A549 (cell line): ENCODE measurements around the gene AMBN. TPM values are rescaled to one million over a fixed set of nuclear protein-coding genes. Genes with fewer than 3 reads are reported as not detected.

Source experiments
- ATAC-seq, 2 experiments: fragments of 200-7000 bp in 1 of 2; fragments of >200 bp in 1 of 2; cut with Nextera tagmentation in 1 of 2; cut with Tn5 transposase in 1 of 2; 3 replicates each; pipeline versions ENCODE4 v1.8.0 to v1.9.1; 2018 to 2020; ENCODE audit warnings: mild to moderate bottlenecking in 1 of 2, moderate library complexity in 1 of 2
- CTCF ChIA-PET: fragments of 300-600 bp; sonication (Branson Sonifier 250); formaldehyde crosslinking; extraction: SDS; loops from one replicate; lab custom pipeline; 2021; ENCODE audit warnings: antibody characterized with exemption, inconsistent platforms; lab: Yijun Ruan, JAX
- POLR2A ChIA-PET: fragments of 350-600 bp; formaldehyde crosslinking; extraction: SDS; loops from one replicate; lab custom pipeline; 2021; ENCODE audit warnings: antibody characterized with exemption, inconsistent platforms; lab: Yijun Ruan, JAX
- DNase-seq, 2 experiments: peaks; one replicate each; pipeline versions ENCODE4 v3.0.0 to v3.0.0-alpha.2; 2011 to 2016; ENCODE audit warnings: low read depth in 1 of 2, low spot score in 1 of 2
- FAIRE-seq: peaks from 2 replicates; lab custom pipeline; 2011; peaks lifted over from hg19 to GRCh38; lab: Jason Lieb, UNC
- H3K27ac ChIP-seq, 2 experiments: fragments of >200 bp; sonication (Bioruptor Twin); formaldehyde crosslinking; 3 replicates each; pipeline ENCODE4 v1.5.1; 2016 to 2017
- H3K4me1 ChIP-seq: fragments of >200 bp; sonication (Bioruptor Twin); formaldehyde crosslinking; 3 replicates; pipeline ENCODE4 v1.6.1; 2016
- H3K4me2 ChIP-seq: fragments of >200 bp; sonication (Bioruptor Twin); formaldehyde crosslinking; 3 replicates; pipeline ENCODE4 v1.6.1; 2016
- H3K4me3 ChIP-seq: fragments of >200 bp; sonication (Bioruptor Twin); formaldehyde crosslinking; 3 replicates; pipeline ENCODE4 v1.5.1; 2016
- H3K9me3 ChIP-seq: fragments of >200 bp; sonication (Bioruptor Twin); formaldehyde crosslinking; 3 replicates; pipeline ENCODE4 v1.6.1; 2016
- CHD2 ChIP-seq: fragments of 150-350 bp; IDR thresholded peaks from 2 replicates; pipeline ENCODE4 v1.6.1; 2014; ENCODE audit warnings: low read length; ENCODE audit not compliant: partially characterized antibody
- CTCF ChIP-seq: fragments of >200 bp; sonication (Bioruptor Twin); formaldehyde crosslinking; IDR thresholded peaks from 3 replicates; pipeline ENCODE4 v1.5.1; 2016
- EHF ChIP-seq: fragments of 250-450 bp; sonication (Bioruptor Pico); IDR thresholded peaks from 2 replicates; pipeline ENCODE4 v1.5.0; 2020; ENCODE audit warnings: mild to moderate bottlenecking
- ELK1 ChIP-seq: fragments of 150-350 bp; IDR thresholded peaks from 2 replicates; pipeline ENCODE4 v1.6.1; 2014; ENCODE audit warnings: low read depth, mild to moderate bottlenecking, low read length
- EP300 ChIP-seq, 2 experiments: fragments of >200 bp; sonication (Bioruptor Twin); formaldehyde crosslinking; IDR thresholded peaks; 2 replicates in 1 of 2; 3 replicates in 1 of 2; pipeline ENCODE4 v1.6.1; 2016 to 2017
- FOSL2 ChIP-seq, 2 experiments: fragments of 450-650 bp in 1 of 2; fragments of >200 bp in 1 of 2; sonication (Bioruptor Twin) in 1 of 2; formaldehyde crosslinking; IDR thresholded peaks; 2 replicates each; pipeline versions ENCODE4 v1.5.0 to v1.6.1; 2016 to 2020; ENCODE audit warnings: mild to moderate bottlenecking in 1 of 2, moderate library complexity in 1 of 2
- HEYL ChIP-seq: fragments of 250-450 bp; sonication (Bioruptor Pico); IDR thresholded peaks from 2 replicates; pipeline ENCODE4 v1.8.0; 2021; ENCODE audit warnings: mild to moderate bottlenecking, moderate library complexity
- HOXB13 ChIP-seq: fragments of 250-450 bp; sonication (Bioruptor Pico); IDR thresholded peaks from 2 replicates; pipeline ENCODE4 v1.5.0; 2020; ENCODE audit warnings: low read depth, mild to moderate bottlenecking, moderate library complexity
- HOXB5 ChIP-seq: fragments of 250-450 bp; sonication (Bioruptor Pico); IDR thresholded peaks from 2 replicates; pipeline ENCODE4 v1.5.0; 2020; ENCODE audit warnings: mild to moderate bottlenecking, moderate library complexity
- JUNB ChIP-seq: fragments of >200 bp; sonication (Bioruptor Twin); formaldehyde crosslinking; IDR thresholded peaks from 2 replicates; pipeline ENCODE4 v1.6.1; 2016
- KDM1A ChIP-seq: fragments of 200-600 bp; sonication (generic); IDR thresholded peaks from 2 replicates; pipeline ENCODE4 v1.6.1; 2016; ENCODE audit warnings: low read depth, mild to moderate bottlenecking
- KDM5A ChIP-seq: fragments of 200-600 bp; sonication (generic); IDR thresholded peaks from 2 replicates; pipeline ENCODE4 v1.6.1; 2016; ENCODE audit warnings: antibody characterized with exemption, mild to moderate bottlenecking
- MYC ChIP-seq: IDR thresholded peaks from 2 replicates; pipeline ENCODE4 v1.6.1; 2012; ENCODE audit warnings: mild to moderate bottlenecking, inconsistent platforms, low read length, improper control_type of control experiment, borderline replicate concordance
- NR3C1 ChIP-seq: fragments of >200 bp; sonication (Bioruptor Twin); formaldehyde crosslinking; IDR thresholded peaks from 3 replicates; pipeline ENCODE4 v1.6.1; 2017
- PBX3 ChIP-seq: IDR thresholded peaks from 2 replicates; pipeline ENCODE4 v1.6.1; 2012
- PHF8 ChIP-seq: fragments of 200-600 bp; sonication (generic); IDR thresholded peaks from 2 replicates; pipeline ENCODE4 v1.6.1; 2016; ENCODE audit warnings: low read depth, mild to moderate bottlenecking, antibody characterized with exemption, moderate library complexity, borderline replicate concordance
- POLR2A ChIP-seq: IDR thresholded peaks from 2 replicates; pipeline ENCODE4 v1.6.1; 2012; ENCODE audit warnings: mild to moderate bottlenecking, low read length
- RAD21 ChIP-seq, 2 experiments: fragments of >200 bp in 1 of 2; sonication (Bioruptor Twin) in 1 of 2; formaldehyde crosslinking in 1 of 2; IDR thresholded peaks in 1 of 2; conservative IDR thresholded peaks in 1 of 2; 2 replicates in 1 of 2; 3 replicates in 1 of 2; pipeline ENCODE4 v1.6.1; 2012 to 2018; ENCODE audit warnings: inconsistent platforms in 1 of 2
- REST ChIP-seq: fragments of 200-600 bp; sonication (generic); IDR thresholded peaks from 2 replicates; pipeline ENCODE4 v1.6.1; 2016; ENCODE audit warnings: antibody characterized with exemption, mild to moderate bottlenecking, moderate library complexity
- SMC3 ChIP-seq: fragments of >200 bp; sonication (Bioruptor Twin); formaldehyde crosslinking; IDR thresholded peaks from 3 replicates; pipeline ENCODE4 v1.6.1; 2018; ENCODE audit warnings: inconsistent platforms
- TP53 ChIP-seq: fragments of 250-450 bp; sonication (Bioruptor Pico); IDR thresholded peaks from 2 replicates; pipeline ENCODE4 v1.5.0; 2021; ENCODE audit warnings: mild to moderate bottlenecking, moderate library complexity
- ZC3H11A ChIP-seq: fragments of 450-650 bp; IDR thresholded peaks from 2 replicates; pipeline ENCODE4 v1.6.1; 2014; ENCODE audit warnings: antibody characterized with exemption, mild to moderate bottlenecking
- ZNF302 ChIP-seq: fragments of 250-450 bp; sonication (Bioruptor Pico); IDR thresholded peaks from 2 replicates; pipeline ENCODE4 v1.9.0; 2021; ENCODE audit warnings: inconsistent platforms, mild to moderate bottlenecking, moderate library complexity
- ZSCAN20 ChIP-seq: fragments of 250-450 bp; sonication (Bioruptor Pico); IDR thresholded peaks from 2 replicates; pipeline ENCODE4 v1.8.0; 2022; ENCODE audit warnings: mild to moderate bottlenecking, moderate library complexity
- WGBS: methylation state at CpG from one replicate; pipeline ENCODE4 v1.1.6; 2017; ENCODE audit errors: missing lambda C conversion rate; 5-methylcytosine and 5-hydroxymethylcytosine counted together
- polyA plus RNA-seq, 4 experiments: library from polyadenylated mRNA; depleted of rRNA in 3 of 4; stranded (reverse); fragments of >200 nt; fragmentation: RNase III in 1 of 4; extraction: RNeasy Plus Mini Kit Qiagen cat#74134 plus additional on column Dnase treatment in 1 of 4; gene quantifications; 2 replicates in 3 of 4; 3 replicates in 1 of 4; pipeline ENCODE4 v1.2.3, GENCODE V29; 2011 to 2017

Gene AMBN
- polyA plus RNA-seq, 2 of the 4 experiments (the other 2 are of a cell fraction): not detected

- POLR2A ChIA-PET: no interaction called here
- TF ChIP-seq KDM1A: no peak
- TF ChIP-seq REST: no peak
- no peak for TF ChIP-seq HEYL (CRISPR knock-in tag)
- peak; percentile 63; the same call in 2 of the 3 replicates for TF ChIP-seq SMC3
- no peak for TF ChIP-seq KDM5A
- TF ChIP-seq RAD21 (conservative IDR thresholded peaks at IDR 0.05 in 1 of 2, IDR thresholded peaks at IDR 0.05 in 1 of 2): peak; percentile 65 to 76
- TF ChIP-seq ZSCAN20 (CRISPR knock-in tag): no peak
- peak; percentile 64 for TF ChIP-seq CTCF
- TF ChIP-seq HOXB13 (CRISPR knock-in tag): no peak
- TF ChIP-seq FOSL2 (IDR thresholded peaks at IDR 0.05): no peak
- no peak for TF ChIP-seq FOSL2 (CRISPR knock-in tag; IDR thresholded peaks at IDR 0.05)
- no peaks in the 10 kb centered on the region for H3K9me3 ChIP-seq
- FAIRE-seq (peak; percentile 39), ATAC-seq (peak; percentile 66 to 81; a peak in 3 of 6 replicates), DNase-seq (peak; percentile 15 to 22)
- WGBS: 10% methylated on average over 4 of the region's 4 CpGs
- peak overlapping the region; percentile 72 for H3K4me2 ChIP-seq
- H3K4me1 ChIP-seq: peaks cover 12% of the 10 kb centered on the region; the same call in 2 of the 3 replicates
- peak overlapping the region in 1 of 2 experiments; percentile 15; a peak in 1 of 6 replicates for H3K27ac ChIP-seq
- CTCF ChIA-PET: interaction anchor here (0.7 to 2.1 kb wide), 25 partner anchors 8 to 1061 kb away, joined by 3 to 10 read pairs (median 4); no protein-coding TSS in a partner anchor
- no peak overlapping the region for H3K4me3 ChIP-seq
Observed at GRCh38 chr4:70651864-70652506, 59.9 kb downstream of the AMBN start.

GRCh38 chr4:70654605-70655011 lies 62.6 kb downstream of the AMBN start:
- H3K27ac ChIP-seq: no peak overlapping the region
- ATAC-seq: no peak
- DNase-seq: no peak
- H3K4me2 ChIP-seq: no peak overlapping the region; the same call in 2 of the 3 replicates
- TF ChIP-seq REST (no peak), ZNF302 (CRISPR knock-in tag) (no peak), EHF (no peak), ELK1 (no peak), SMC3 (no peak), KDM1A (no peak), EP300 (IDR thresholded peaks at IDR 0.05) (no peak), CHD2 (no peak), HOXB5 (no peak), TP53 (no peak), MYC (no peak), JUNB (no peak), PBX3 (no peak), ZC3H11A (no peak), KDM5A (no peak), NR3C1 (no peak), PHF8 (no peak), POLR2A (no peak)
- TF ChIP-seq, all 56 proteins: peak for 0
- ChIA-PET CTCF (no interaction called here), POLR2A (no interaction called here)
- Histone ChIP-seq H3K4me1 (peaks cover 12% of the 10 kb centered on the region; the same call in 2 of the 3 replicates), H3K4me3 (no peak overlapping the region), H3K9me3 (no peaks in the 10 kb centered on the region)
- no peak for FAIRE-seq
- WGBS: 84% methylated on average over 5 of the region's 5 CpGs
